Body of pancreas (tissue), 4 donors: Measurements from ENCODE around the gene SYT11.

Source experiments
- CTCF ChIP-seq, 7 experiments: fragments of 450-650 bp in 4 of 7; fragments of 200-600 bp in 3 of 7; sonication (generic) in 3 of 7; IDR thresholded peaks; one replicate each; pipeline ENCODE4 v1.5.1; 2016 to 2019; ENCODE audit warnings: antibody characterized with exemption in 7 of 7
- POLR2A ChIP-seq, 3 donors: fragments of 450-650 bp; IDR thresholded peaks; one replicate each; pipeline ENCODE4 v1.6.1; 2016; ENCODE audit warnings: antibody characterized with exemption in 3 of 3, mild to moderate bottlenecking in 2 of 3

- TF ChIP-seq POLR2A (IDR thresholded peaks at IDR 0.05), result no peak
- no peak for TF ChIP-seq CTCF (IDR thresholded peaks at IDR 0.05)
These were observed 22.9 kb downstream of the SYT11 start for GRCh38 chr1:155882235-155882634.
